ENCODE results near the gene EPSTI1.
"Not testable (repeated sequence)": the region's sequence is repeated elsewhere in the genome, so short reads cannot be mapped to it uniquely, and the experiment has no call there.

EPSTI1 gene

GRCh38 chr13:42867232-42867631 lies 124.8 kb downstream of the EPSTI1 start:
- no peak overlapping the region for H3K9ac ChIP-seq (ENCODE audit: low read length in 5 of 5)
- no peak overlapping the region for H3K27ac ChIP-seq (ENCODE audit: low read depth, low read length)
- no peaks in the 10 kb centered on the region for H3K27me3 ChIP-seq (ENCODE audit: control insufficient read depth in 5 of 5, insufficient read depth in 4 of 5, low read length in 5 of 5)
- H3K4me3 ChIP-seq (ENCODE audit: low read depth in 1 of 5, low read length in 5 of 5): no peak overlapping the region
- H3K4me1 ChIP-seq (ENCODE audit: control insufficient read depth in 5 of 5, insufficient read depth in 5 of 5, low read length in 5 of 5): peaks cover 0 to 4% (median 0%) of the 10 kb centered on the region in 5 donors
- no peaks in the 10 kb centered on the region for H3K9me3 ChIP-seq (ENCODE audit: control insufficient read depth in 5 of 5, low read length in 5 of 5)
- no peaks in the 10 kb centered on the region for H3K36me3 ChIP-seq (ENCODE audit: control insufficient read depth in 5 of 5, insufficient read depth in 5 of 5, low read length in 5 of 5)

- Histone ChIP-seq H3K9ac (ENCODE audit: low read length in 5 of 5) (no peak overlapping the region), H3K27ac (ENCODE audit: low read depth, low read length) (no peak overlapping the region), H3K27me3 (ENCODE audit: control insufficient read depth in 5 of 5, insufficient read depth in 4 of 5, low read length in 5 of 5) (no peaks in the 10 kb centered on the region), H3K4me3 (ENCODE audit: low read depth in 1 of 5, low read length in 5 of 5) (no peak overlapping the region), H3K36me3 (ENCODE audit: control insufficient read depth in 5 of 5, insufficient read depth in 5 of 5, low read length in 5 of 5) (no peaks in the 10 kb centered on the region), H3K9me3 (ENCODE audit: control insufficient read depth in 5 of 5, low read length in 5 of 5) (no peaks in the 10 kb centered on the region), H3K4me1 (ENCODE audit: control insufficient read depth in 5 of 5, insufficient read depth in 5 of 5, low read length in 5 of 5) (peaks cover 0 to 4% (median 0%) of the 10 kb centered on the region in 5 donors)
Measured at GRCh38 chr13:42865768-42866102, 126.3 kb downstream of the EPSTI1 start.

- Histone ChIP-seq H3K36me3 (ENCODE audit: control insufficient read depth in 5 of 5, insufficient read depth in 5 of 5, low read length in 5 of 5) (no peaks in the 10 kb centered on the region), H3K4me3 (ENCODE audit: low read depth in 1 of 5, low read length in 5 of 5) (peak overlapping the region in 2 of 5 donors; percentile 14 to 36), H3K4me1 (ENCODE audit: control insufficient read depth in 5 of 5, insufficient read depth in 5 of 5, low read length in 5 of 5) (peaks cover 0 to 4% (median 0%) of the 10 kb centered on the region in 5 donors), H3K27ac (ENCODE audit: low read depth, low read length) (no peak overlapping the region), H3K9ac (ENCODE audit: low read length in 5 of 5) (no peak overlapping the region), H3K27me3 (ENCODE audit: control insufficient read depth in 5 of 5, insufficient read depth in 4 of 5, low read length in 5 of 5) (no peaks in the 10 kb centered on the region), H3K9me3 (ENCODE audit: control insufficient read depth in 5 of 5, low read length in 5 of 5) (no peaks in the 10 kb centered on the region)
Measured at GRCh38 chr13:42864952-42865767, 126.9 kb downstream of the EPSTI1 start.

- not testable (repeated sequence) for H3K4me3 ChIP-seq (ENCODE audit: low read depth in 1 of 5, low read length in 5 of 5); H3K27me3 ChIP-seq (ENCODE audit: control insufficient read depth in 5 of 5, insufficient read depth in 4 of 5, low read length in 5 of 5); H3K4me1 ChIP-seq (ENCODE audit: control insufficient read depth in 5 of 5, insufficient read depth in 5 of 5, low read length in 5 of 5)
Measured at GRCh38 chr13:42862370-42862769, 129.7 kb downstream of the EPSTI1 start.

GRCh38 chr13:42860485-42860884 lies 131.6 kb downstream of the EPSTI1 start:
- Histone ChIP-seq H3K4me1 (ENCODE audit: control insufficient read depth in 5 of 5, insufficient read depth in 5 of 5, low read length in 5 of 5) (peaks cover 0 to 4% (median 0%) of the 10 kb centered on the region in 5 donors), H3K27ac (ENCODE audit: low read depth, low read length) (no peak overlapping the region), H3K4me3 (ENCODE audit: low read depth in 1 of 5, low read length in 5 of 5) (no peak overlapping the region), H3K27me3 (ENCODE audit: control insufficient read depth in 5 of 5, insufficient read depth in 4 of 5, low read length in 5 of 5) (no peaks in the 10 kb centered on the region), H3K36me3 (ENCODE audit: control insufficient read depth in 5 of 5, insufficient read depth in 5 of 5, low read length in 5 of 5) (no peaks in the 10 kb centered on the region), H3K9ac (ENCODE audit: low read length in 5 of 5) (no peak overlapping the region), H3K9me3 (ENCODE audit: control insufficient read depth in 5 of 5, low read length in 5 of 5) (no peaks in the 10 kb centered on the region)

More at GRCh38 chr13:42862370-42862769, 129.7 kb downstream of the EPSTI1 start:
- not testable (repeated sequence) for H3K9ac ChIP-seq (ENCODE audit: low read length in 5 of 5); H3K9me3 ChIP-seq (ENCODE audit: control insufficient read depth in 5 of 5, low read length in 5 of 5); H3K36me3 ChIP-seq (ENCODE audit: control insufficient read depth in 5 of 5, insufficient read depth in 5 of 5, low read length in 5 of 5); H3K27ac ChIP-seq (ENCODE audit: low read depth, low read length)

- no peak overlapping the region for H3K9ac ChIP-seq (ENCODE audit: low read length in 5 of 5)
- H3K4me3 ChIP-seq (ENCODE audit: low read depth in 1 of 5, low read length in 5 of 5): no peak overlapping the region
- H3K27ac ChIP-seq (ENCODE audit: low read depth, low read length): no peak overlapping the region
- H3K9me3 ChIP-seq (ENCODE audit: control insufficient read depth in 5 of 5, low read length in 5 of 5): no peaks in the 10 kb centered on the region
- no peaks in the 10 kb centered on the region for H3K4me1 ChIP-seq (ENCODE audit: control insufficient read depth in 5 of 5, insufficient read depth in 5 of 5, low read length in 5 of 5)
- no peaks in the 10 kb centered on the region for H3K27me3 ChIP-seq (ENCODE audit: control insufficient read depth in 5 of 5, insufficient read depth in 4 of 5, low read length in 5 of 5)
- no peaks in the 10 kb centered on the region for H3K36me3 ChIP-seq (ENCODE audit: control insufficient read depth in 5 of 5, insufficient read depth in 5 of 5, low read length in 5 of 5)
Measured at GRCh38 chr13:42859760-42860159, 132.3 kb downstream of the EPSTI1 start.

GRCh38 chr13:42855410-42855809 lies 136.6 kb downstream of the EPSTI1 start:
- Histone ChIP-seq H3K9me3 (ENCODE audit: control insufficient read depth in 5 of 5, low read length in 5 of 5) (no peaks in the 10 kb centered on the region), H3K9ac (ENCODE audit: low read length in 5 of 5) (no peak overlapping the region), H3K27me3 (ENCODE audit: control insufficient read depth in 5 of 5, insufficient read depth in 4 of 5, low read length in 5 of 5) (no peaks in the 10 kb centered on the region), H3K4me1 (ENCODE audit: control insufficient read depth in 5 of 5, insufficient read depth in 5 of 5, low read length in 5 of 5) (no peaks in the 10 kb centered on the region), H3K36me3 (ENCODE audit: control insufficient read depth in 5 of 5, insufficient read depth in 5 of 5, low read length in 5 of 5) (no peaks in the 10 kb centered on the region), H3K4me3 (ENCODE audit: low read depth in 1 of 5, low read length in 5 of 5) (no peak overlapping the region), H3K27ac (ENCODE audit: low read depth, low read length) (no peak overlapping the region)

GRCh38 chr13:42852136-42852535 lies 139.9 kb downstream of the EPSTI1 start:
- no peaks in the 10 kb centered on the region for H3K9me3 ChIP-seq (ENCODE audit: control insufficient read depth in 5 of 5, low read length in 5 of 5)
- H3K9ac ChIP-seq (ENCODE audit: low read length in 5 of 5): no peak overlapping the region
- no peaks in the 10 kb centered on the region for H3K4me1 ChIP-seq (ENCODE audit: control insufficient read depth in 5 of 5, insufficient read depth in 5 of 5, low read length in 5 of 5)
- no peak overlapping the region for H3K27ac ChIP-seq (ENCODE audit: low read depth, low read length)
- H3K36me3 ChIP-seq (ENCODE audit: control insufficient read depth in 5 of 5, insufficient read depth in 5 of 5, low read length in 5 of 5): no peaks in the 10 kb centered on the region
- no peaks in the 10 kb centered on the region for H3K27me3 ChIP-seq (ENCODE audit: control insufficient read depth in 5 of 5, insufficient read depth in 4 of 5, low read length in 5 of 5)
- no peak overlapping the region for H3K4me3 ChIP-seq (ENCODE audit: low read depth in 1 of 5, low read length in 5 of 5)

- Histone ChIP-seq H3K9me3 (ENCODE audit: control insufficient read depth in 5 of 5, low read length in 5 of 5) (no peaks in the 10 kb centered on the region), H3K36me3 (ENCODE audit: control insufficient read depth in 5 of 5, insufficient read depth in 5 of 5, low read length in 5 of 5) (no peaks in the 10 kb centered on the region), H3K27me3 (ENCODE audit: control insufficient read depth in 5 of 5, insufficient read depth in 4 of 5, low read length in 5 of 5) (no peaks in the 10 kb centered on the region), H3K9ac (ENCODE audit: low read length in 5 of 5) (no peak overlapping the region), H3K4me3 (ENCODE audit: low read depth in 1 of 5, low read length in 5 of 5) (no peak overlapping the region), H3K4me1 (ENCODE audit: control insufficient read depth in 5 of 5, insufficient read depth in 5 of 5, low read length in 5 of 5) (no peaks in the 10 kb centered on the region), H3K27ac (ENCODE audit: low read depth, low read length) (no peak overlapping the region)
Measured at GRCh38 chr13:42849200-42849599, 142.8 kb downstream of the EPSTI1 start.

GRCh38 chr13:42847891-42848663 lies 144.0 kb downstream of the EPSTI1 start:
- H3K36me3 ChIP-seq (ENCODE audit: control insufficient read depth in 5 of 5, insufficient read depth in 5 of 5, low read length in 5 of 5): no peaks in the 10 kb centered on the region
- H3K9me3 ChIP-seq (ENCODE audit: control insufficient read depth in 5 of 5, low read length in 5 of 5): no peaks in the 10 kb centered on the region
- H3K9ac ChIP-seq (ENCODE audit: low read length in 5 of 5): no peak overlapping the region
- H3K4me1 ChIP-seq (ENCODE audit: control insufficient read depth in 5 of 5, insufficient read depth in 5 of 5, low read length in 5 of 5): no peaks in the 10 kb centered on the region
- H3K27ac ChIP-seq (ENCODE audit: low read depth, low read length): no peak overlapping the region
- H3K4me3 ChIP-seq (ENCODE audit: low read depth in 1 of 5, low read length in 5 of 5): no peak overlapping the region
- H3K27me3 ChIP-seq (ENCODE audit: control insufficient read depth in 5 of 5, insufficient read depth in 4 of 5, low read length in 5 of 5): no peaks in the 10 kb centered on the region
